Activated CD4-positive, alpha-beta T cell treated with anti-CD3 and anti-CD28 coated beads, Interleukin-10, Interleukin-2, amounts not matched to agents 100 ng/mL and 50 ng/mL, durations not matched to agents 16 hours and 8 hours (primary cell): ENCODE data around the gene PHF21B.

Source experiments
- DNase-seq: peaks from one replicate; pipeline ENCODE4 v3.0.0-alpha.2; 2020

Gene PHF21B

GRCh38 chr22:45013138-45013537, 3.3 kb upstream of the PHF21B start:
- DNase-seq, result no peak

DNA sequence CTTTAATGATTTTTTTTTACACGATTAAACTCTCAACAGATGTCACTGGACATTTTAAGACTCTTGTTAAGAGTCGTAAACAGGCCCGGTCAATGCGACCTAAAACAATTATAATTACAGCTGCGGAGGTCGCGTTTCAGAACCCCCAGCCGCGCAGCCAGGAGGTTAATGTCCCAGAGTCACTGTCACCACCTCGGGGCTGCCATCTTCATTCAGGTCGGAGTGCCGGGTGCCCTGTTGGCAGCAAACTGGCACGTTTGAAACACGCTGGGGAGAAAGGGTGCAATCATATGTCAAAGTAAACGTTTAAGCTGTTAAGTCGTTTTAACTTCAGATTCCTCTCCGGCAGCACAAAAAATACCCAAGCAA, 711 bp upstream of the PHF21B start:
- no peak for DNase-seq

DNA sequence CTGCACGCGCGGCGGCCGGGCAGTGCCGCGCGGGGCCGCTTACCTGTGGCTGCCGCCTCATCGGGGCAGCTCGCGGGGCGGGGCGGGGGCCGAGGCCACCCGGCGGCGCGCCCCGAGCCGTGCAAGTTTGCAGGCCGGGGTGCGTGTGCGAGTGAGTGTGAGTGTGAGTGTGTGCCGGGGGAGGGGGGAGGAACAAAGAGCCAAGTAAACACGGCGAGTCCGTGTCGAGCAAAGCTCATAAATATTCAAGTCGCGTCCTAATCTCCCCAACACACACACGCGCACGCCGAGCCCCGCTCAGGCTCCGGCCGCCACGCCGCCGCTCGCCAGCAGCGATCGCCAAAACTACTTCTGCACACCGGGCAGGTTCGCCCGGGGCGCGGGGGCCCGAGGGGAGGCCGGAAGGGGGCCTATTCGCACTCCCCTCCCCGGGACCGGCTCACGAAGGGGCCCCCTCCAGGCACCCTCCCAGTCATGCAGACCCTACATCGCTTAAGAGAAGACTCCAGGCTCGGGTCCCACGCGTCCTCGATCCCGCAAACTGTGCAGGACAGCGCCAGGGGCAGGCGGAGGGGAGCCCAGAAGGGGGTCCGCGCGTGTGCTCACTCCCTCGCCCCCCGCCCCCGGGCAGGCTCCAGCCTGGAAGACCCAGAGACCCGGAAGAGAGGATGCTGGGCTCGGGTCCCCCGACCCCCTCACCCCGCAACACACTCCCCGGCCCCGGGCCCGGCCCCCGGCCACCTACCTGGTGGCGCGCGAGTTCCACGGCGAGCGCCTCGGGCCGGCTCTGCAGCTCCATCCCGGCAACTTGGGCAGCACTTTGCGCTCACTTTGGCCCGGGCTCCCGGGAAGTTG, 827 bp downstream of the PHF21B start:
- no peak for DNase-seq

DNA sequence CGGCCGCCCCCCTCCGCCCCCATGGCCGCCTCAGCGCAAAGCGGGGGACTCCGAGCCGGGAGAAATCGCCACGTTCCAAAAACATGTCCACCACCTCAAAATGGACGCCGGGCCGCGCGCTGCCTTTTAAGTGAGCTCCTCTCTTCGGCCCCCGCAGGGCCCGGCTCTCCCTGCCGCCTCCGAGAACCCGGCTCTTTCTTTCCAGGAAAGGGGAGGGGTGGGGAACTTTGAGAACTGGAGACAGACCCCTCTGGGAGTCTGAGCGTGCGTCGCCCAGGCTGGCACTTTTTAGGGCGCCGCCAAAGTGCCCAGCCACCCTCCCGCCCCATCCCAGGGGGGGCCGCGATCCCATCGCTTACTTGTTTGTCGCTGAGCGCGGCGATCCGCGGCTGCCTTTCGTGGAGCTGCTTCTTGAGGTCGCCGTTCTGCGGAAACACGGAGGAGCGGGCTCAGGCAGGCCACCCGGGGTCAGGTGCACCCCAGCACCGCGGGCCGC, 1.6 kb downstream of the PHF21B start:
- no peak for DNase-seq

- DNase-seq, result no peak
Observed at GRCh38 chr22:45007391-45008185, 2.2 kb downstream of the PHF21B start.

DNA sequence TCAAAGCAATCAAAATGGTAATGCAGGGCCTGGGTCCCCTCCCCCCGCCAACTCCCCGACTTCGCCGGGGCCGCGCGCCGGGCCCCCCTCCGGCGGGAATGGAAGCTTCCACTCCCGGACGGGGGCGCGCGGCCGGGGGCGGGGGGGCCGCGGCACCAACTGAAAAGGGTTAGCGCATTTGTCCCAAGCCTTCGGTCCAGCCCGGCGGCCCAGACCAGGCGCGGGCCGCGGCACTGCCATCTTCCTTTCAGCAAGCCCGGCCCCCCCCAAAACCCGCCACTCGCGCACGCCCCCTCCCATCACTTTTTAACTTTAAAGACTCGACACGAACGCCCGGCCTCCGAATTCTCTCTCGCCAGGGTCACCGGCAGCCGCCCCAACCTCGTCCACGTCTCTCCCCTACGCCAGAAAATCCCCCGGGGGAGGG, 2.8 kb downstream of the PHF21B start:
- no peak for DNase-seq

DNA sequence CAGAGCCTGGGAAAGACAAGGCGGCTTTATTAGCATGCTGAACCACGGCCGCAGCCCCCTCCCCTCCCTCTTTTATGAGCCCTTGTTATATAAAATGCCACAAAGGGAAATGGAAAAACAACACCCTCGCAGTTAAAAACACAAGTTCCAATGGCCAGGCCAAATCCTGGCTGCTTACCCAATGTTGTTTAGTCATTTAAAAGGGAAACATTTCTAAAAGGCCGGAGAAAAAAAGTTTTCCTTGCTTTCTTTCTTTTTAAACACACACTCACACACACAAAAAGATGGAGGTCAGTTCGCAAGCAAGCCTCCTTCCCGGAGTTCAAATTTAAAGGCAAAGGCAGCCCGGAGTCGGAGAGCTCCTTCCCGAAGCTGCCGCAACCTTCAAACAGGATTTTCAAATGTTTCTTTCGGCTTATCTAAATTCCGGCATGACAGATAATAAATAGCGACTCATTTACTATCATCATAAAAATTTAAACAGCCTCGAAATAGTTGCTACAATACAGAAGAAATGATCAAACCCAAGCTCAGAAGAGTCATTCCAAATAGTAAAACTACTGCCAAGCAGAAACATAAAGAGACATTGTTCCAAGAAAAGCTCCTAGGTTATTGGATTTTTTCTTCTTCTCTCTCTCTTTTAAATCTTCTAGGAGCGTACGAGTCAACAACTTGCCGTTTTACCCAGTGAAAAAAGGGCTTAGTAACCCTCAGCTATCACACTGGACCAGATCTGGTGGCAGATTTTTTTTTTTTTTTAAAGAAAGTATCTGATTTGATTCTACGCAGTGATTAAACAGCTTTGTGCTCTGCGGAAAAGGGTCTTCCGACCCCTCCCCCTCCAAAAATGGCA, 3.5 kb downstream of the PHF21B start:
- no peak for DNase-seq

DNA sequence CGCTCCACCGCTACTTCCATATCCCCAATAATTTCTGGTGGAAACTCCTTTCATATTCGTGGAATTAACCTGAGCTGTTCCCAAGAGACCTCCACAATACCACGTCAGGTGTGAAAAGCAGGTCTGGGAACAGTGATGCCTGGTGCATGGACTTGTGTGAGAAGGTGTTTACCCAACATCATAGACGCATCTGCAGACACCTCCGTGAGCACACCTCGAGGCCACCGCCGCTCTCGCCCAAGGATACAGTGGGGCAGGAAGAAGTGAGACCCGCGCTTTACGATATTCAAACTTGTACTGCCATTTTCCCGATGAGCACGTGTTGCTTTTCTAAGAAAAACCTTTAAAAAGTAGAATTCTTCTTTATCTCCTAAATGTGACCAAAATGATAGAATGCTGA, 8.2 kb downstream of the PHF21B start:
- no peak for DNase-seq

GRCh38 chr22:45000330-45000729, 9.5 kb downstream of the PHF21B start:
- no peak for DNase-seq

DNA sequence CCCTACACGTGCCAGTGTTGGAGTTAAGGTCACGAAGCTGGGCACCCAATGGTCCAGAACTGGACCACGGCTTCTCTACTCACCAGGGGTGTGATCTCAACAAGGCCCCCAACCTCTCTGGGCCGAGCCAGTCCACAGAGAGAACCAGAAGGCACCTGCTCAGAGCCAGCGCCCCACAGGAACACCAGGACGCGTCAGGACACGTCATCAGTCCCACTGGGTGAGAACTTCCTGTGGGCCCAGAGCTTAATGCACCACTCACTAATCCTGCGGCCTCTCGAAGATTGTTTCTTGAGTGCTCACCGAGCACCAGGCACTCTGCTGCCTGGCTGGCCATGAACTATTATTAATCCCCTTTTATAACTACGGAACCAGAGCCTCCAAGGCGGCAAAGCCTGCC, 10.1 kb downstream of the PHF21B start:
- DNase-seq, result no peak

GRCh38 chr22:44999231-44999630, 10.6 kb downstream of the PHF21B start:
- no peak for DNase-seq

GRCh38 chr22:44998296-44998695, 11.5 kb downstream of the PHF21B start:
- no peak for DNase-seq

DNA sequence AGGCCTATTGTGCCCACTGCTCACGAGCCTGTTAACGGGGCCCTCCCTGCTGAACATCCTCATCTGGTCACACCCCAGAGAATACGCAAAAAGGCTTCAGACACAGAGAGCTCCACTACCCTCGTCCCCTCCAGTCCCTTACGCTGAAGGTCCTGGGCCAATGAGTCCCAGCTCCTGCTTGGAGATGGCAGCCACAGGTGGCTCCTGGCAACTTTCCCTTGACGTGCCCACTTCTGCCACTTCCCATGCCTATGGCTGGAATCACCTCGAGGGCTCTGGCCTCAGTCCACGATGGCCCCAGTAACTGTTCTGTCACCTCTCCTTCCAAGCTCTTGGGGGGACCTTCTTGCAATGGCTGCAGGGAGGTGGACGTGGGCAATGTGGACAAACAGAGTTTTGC, 12.7 kb downstream of the PHF21B start:
- DNase-seq, result no peak

DNA sequence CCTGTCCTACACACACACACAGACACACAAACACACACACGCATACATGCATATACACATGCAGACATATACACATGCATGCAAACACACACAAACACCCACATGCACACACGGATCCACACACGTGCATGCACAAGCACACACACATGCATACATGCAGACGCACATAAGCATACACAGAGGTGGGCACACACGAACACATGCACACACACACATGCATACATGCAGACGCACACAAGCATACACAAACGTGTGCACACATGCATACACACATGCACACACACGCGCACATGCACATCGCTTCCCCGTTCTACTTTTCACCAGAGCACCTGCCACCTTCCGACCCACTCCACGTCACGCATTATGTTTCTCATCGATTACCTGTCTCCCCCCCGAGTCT, 13.2 kb downstream of the PHF21B start:
- no peak for DNase-seq

DNA sequence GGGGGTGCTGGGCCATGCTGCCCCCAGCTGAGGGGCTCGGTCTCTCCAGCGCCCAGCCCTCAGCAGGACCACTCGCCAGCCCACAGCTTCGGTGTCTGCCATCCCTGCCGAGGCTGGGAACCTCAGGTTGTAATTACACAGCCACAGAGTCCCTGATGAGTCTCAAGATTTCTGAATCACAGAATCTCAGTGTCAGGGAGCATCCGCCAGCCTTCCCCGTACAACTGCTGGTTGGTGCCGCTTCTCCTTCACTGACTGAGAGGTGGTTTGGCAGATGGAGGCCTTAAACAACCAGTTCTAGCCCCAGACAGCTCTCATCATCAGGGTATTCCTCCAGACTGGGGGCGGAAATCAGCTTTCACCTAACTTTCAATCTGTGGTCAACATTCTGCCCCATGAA, 13.7 kb downstream of the PHF21B start:
- DNase-seq, result no peak

- no peak for DNase-seq
Observed at GRCh38 chr22:44995715-44996114, 14.1 kb downstream of the PHF21B start.

DNA sequence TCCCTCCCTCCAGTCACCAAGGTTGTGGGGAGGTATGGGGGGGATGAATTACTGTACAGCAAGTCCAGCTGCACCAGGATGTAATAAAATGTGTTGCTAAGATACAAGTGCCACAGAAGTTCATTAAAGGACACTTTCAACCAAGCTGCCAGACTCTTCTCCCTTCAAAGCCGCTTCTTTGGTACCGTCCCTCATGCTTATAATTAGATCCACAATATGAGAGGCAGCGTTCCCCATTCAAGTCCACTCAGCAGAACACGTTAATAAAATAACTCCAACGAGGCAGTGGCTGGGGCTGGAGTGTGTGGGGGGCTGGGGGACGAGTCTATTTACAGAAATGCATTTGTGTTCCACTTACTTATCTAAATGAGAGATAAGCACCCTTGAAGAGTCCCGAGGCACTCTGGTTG, 14.7 kb downstream of the PHF21B start:
- DNase-seq, result no peak

DNA sequence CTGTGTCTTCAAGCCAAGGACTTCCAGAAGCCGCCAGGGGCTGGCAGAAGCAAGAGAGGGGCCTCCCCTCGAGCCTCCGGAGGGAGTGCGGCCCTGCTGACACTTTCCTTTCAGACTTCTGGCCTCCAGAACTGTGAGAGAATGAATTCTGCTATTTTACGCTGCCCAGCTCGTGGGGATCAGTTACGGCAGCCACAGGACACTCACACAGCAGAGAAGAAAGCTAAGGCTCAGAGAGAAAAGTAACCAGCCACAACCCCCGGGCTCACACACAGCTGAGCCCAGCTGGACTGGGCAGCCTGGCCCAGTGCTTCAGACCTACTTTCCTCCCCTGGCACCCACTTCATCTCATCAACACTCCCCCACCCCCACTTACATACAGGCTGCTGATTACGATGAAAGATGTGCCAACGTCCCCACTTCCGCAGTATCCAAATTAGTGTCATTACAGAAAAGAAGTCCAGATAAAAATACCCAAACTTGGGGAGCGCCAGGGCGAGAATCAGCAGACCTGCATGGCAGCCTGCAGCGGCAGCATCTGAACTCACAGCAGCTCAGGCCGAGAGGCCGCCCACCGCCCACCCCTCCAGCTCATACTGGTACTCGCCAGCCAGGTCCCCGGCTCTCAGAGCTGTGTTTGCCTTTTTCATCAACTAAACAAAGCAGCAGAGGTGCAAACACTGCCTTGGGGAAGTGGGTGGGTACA, 15.3 kb downstream of the PHF21B start:
- DNase-seq, result no peak

- DNase-seq, result no peak
Observed at GRCh38 chr22:44992166-44992565, 17.6 kb downstream of the PHF21B start.

DNA sequence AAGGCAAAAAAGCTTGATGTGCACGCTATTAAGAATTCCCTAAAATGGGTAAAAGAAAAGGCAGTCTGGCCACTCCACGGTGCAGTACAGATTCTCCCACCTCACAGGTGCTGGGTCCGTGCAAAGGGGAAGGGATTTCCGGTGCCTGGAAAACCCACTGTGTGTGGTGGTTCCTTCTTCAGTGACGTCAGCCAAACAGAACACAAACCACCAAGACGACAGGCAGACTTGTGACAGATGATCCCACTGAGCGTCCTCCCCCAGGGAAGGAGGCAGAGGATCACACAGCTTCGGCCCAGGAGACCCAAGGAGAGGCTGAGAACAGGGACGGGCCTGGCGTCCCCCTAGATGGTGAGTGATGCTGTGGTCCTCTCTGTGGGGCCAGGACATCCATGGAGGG, 18.6 kb downstream of the PHF21B start:
- no peak for DNase-seq

DNA sequence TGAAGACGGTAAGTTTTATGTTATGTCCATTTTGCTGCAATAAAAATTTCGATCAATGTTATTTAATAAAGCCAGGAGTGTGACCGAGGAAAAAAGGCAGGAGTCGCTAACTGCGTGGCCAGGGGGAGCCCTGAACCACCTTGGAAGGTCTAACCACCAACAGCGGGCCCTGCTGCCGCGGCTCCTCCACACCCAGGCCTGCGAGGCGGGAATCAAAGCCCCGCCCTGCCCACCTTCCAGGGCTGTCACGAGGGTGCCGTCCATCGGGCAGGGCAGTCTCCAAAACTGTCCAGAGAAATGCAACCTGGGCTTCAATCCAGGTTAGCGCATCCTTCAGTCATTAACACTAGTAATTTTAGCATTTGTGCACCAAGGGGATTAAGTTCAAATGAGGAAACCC, 19.0 kb downstream of the PHF21B start:
- no peak for DNase-seq

- DNase-seq, result no peak
Observed at GRCh38 chr22:44990328-44990727, 19.5 kb downstream of the PHF21B start.

DNA sequence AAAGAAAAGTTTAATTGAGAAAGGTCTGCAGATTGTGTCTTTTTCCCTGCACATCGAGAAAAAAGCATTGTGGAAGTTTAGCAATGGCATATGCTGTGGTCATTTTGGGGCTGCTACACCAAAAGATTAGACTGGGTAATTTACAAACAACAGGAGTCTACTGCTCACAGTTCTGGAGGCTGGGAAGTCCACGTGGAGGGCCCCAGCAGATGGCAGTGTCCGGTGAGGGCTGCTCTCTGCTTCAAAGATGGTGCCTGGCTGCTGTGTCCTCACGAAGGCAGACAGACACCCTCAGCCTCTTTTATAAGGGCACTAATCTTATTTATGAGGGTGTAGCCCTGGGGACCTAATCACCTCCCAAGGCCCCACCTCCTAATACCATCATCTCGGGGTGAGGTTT, 21.1 kb downstream of the PHF21B start:
- no peak for DNase-seq
